Measurements from ENCODE around the gene NTM. TPM values are rescaled to one million over a fixed set of nuclear protein-coding genes. Genes with fewer than 3 reads are reported as not detected.

The NTM gene
- total RNA-seq, 1 donor from 2014 or later: 4.3 TPM

GRCh38 chr11:132335311-132335710, 964.9 kb downstream of the NTM start:
- Mint-ChIP-seq H3K36me3 (ENCODE audit: insufficient read depth) (no peaks in the 10 kb centered on the region), H3K27ac (no peak overlapping the region), H3K4me1 (ENCODE audit: low read depth) (peaks cover 12% of the 10 kb centered on the region), H3K9me3 (ENCODE audit: low read depth) (no peaks in the 10 kb centered on the region), H3K27me3 (peaks cover 61% of the 10 kb centered on the region), H3K4me3 (ENCODE audit: low read depth) (no peak overlapping the region)
- no peak for DNase-seq (ENCODE audit: low spot score, unreplicated experiment)
- no peak for TF ChIP-seq CTCF (IDR thresholded peaks at IDR 0.05; ENCODE audit: unreplicated experiment)

DNA sequence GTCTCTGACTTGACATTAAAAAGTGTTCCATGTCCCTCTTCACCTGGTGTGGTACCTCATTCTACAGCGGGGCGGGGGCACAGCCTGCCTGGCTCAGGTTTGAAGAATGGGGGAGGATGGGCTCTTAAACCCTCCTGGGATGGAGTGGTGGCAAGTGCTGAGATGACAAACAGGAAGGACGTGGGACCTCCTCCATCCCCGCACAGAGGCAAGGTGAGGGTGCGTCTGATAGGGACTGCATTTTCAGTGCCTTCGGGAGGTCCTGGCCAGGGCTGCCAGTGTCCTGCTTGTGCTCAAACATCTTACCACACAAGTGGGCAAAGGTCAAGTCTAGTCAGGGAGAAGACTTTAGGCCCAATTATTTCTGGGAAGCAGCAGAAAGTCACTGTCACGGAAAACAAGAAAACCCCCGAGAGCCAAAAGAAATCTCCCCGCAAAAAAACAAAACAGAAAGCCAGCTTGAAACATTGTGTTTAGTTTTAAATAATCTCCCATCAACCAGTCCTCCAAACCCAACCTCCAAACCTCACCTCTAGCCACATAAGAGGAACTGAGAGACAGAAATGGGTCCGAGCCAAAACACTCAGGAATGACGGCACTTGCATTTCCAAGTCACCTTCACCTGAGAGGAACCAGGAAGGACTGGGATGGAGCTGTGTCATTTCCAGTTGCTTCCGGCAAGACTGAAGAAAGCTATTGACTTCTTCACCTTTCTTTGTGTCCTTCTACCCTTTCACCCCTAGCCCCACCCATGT, 966.5 kb downstream of the NTM start:
- Mint-ChIP-seq H3K9me3 (ENCODE audit: low read depth) (no peaks in the 10 kb centered on the region), H3K36me3 (ENCODE audit: insufficient read depth) (no peaks in the 10 kb centered on the region), H3K4me1 (ENCODE audit: low read depth) (peaks cover 9% of the 10 kb centered on the region), H3K27me3 (peaks cover 54% of the 10 kb centered on the region), H3K27ac (no peak overlapping the region), H3K4me3 (ENCODE audit: low read depth) (no peak overlapping the region)
- no peak for DNase-seq (ENCODE audit: low spot score, unreplicated experiment)
- no peak for TF ChIP-seq CTCF (IDR thresholded peaks at IDR 0.05; ENCODE audit: unreplicated experiment)

GRCh38 chr11:132337819-132338416, 967.5 kb downstream of the NTM start:
- no peak for DNase-seq (ENCODE audit: low spot score, unreplicated experiment)
- peaks cover 9% of the 10 kb centered on the region for H3K4me1 Mint-ChIP-seq (ENCODE audit: low read depth)
- TF ChIP-seq CTCF (IDR thresholded peaks at IDR 0.05; ENCODE audit: unreplicated experiment): no peak
- no peak overlapping the region for H3K27ac Mint-ChIP-seq
- peaks cover 52% of the 10 kb centered on the region for H3K27me3 Mint-ChIP-seq
- no peaks in the 10 kb centered on the region for H3K36me3 Mint-ChIP-seq (ENCODE audit: insufficient read depth)
- H3K9me3 Mint-ChIP-seq (ENCODE audit: low read depth): no peaks in the 10 kb centered on the region
- H3K4me3 Mint-ChIP-seq (ENCODE audit: low read depth): no peak overlapping the region

GRCh38 chr11:132342408-132342807, 972.0 kb downstream of the NTM start:
- H3K36me3 Mint-ChIP-seq (ENCODE audit: insufficient read depth): no peaks in the 10 kb centered on the region
- peaks cover 56% of the 10 kb centered on the region for H3K27me3 Mint-ChIP-seq
- H3K9me3 Mint-ChIP-seq (ENCODE audit: low read depth): no peaks in the 10 kb centered on the region
- peaks cover 7% of the 10 kb centered on the region for H3K4me1 Mint-ChIP-seq (ENCODE audit: low read depth)
- H3K27ac Mint-ChIP-seq: no peak overlapping the region
- no peak for DNase-seq (ENCODE audit: low spot score, unreplicated experiment)
- no peak for TF ChIP-seq CTCF (IDR thresholded peaks at IDR 0.05; ENCODE audit: unreplicated experiment)
- H3K4me3 Mint-ChIP-seq (ENCODE audit: low read depth): no peak overlapping the region

DNA sequence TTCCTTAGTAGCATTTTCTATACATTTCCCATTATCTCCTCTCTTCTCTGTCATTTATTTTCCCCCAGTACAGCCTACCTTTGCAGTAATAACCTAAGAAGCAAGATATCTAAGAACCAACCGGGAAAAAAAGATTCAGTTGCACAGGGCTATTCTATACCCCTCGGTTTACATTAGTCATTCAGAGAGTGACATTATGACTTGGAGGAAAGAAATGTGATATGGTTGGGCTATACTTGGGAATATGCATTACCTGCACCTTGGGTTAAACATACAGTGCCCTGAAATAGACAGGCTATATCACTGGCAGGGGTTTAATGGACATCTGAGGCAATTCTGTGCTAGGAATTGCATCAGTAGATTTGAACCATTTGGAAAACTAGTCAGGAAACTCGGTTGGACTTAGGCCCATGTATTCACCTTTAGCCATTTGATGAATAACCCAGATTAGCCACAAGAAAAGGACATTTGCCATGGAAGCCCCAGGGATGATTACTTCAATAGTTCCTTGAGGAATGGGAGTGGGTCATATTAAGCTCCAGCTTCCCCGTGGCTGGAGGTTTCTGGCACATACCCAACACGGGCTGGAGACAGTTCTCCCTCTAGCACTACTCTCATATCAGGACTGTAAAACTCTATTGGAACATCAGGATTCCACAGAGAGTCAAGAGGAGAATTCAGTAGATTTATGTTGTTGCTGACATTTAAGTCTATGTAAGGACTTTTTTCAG, 973.2 kb downstream of the NTM start:
- Mint-ChIP-seq H3K9me3 (ENCODE audit: low read depth) (no peaks in the 10 kb centered on the region), H3K4me1 (ENCODE audit: low read depth) (no peaks in the 10 kb centered on the region), H3K27ac (no peak overlapping the region), H3K36me3 (ENCODE audit: insufficient read depth) (no peaks in the 10 kb centered on the region), H3K27me3 (peaks cover 66% of the 10 kb centered on the region), H3K4me3 (ENCODE audit: low read depth) (no peak overlapping the region)
- TF ChIP-seq CTCF (IDR thresholded peaks at IDR 0.05; ENCODE audit: unreplicated experiment): no peak
- no peak for DNase-seq (ENCODE audit: low spot score, unreplicated experiment)
